HEK293 (cell line): ENCODE results near the gene NME3.

Source experiments
- GFI1B ChIP-seq: fragments of 450-650 bp; formaldehyde crosslinking; IDR thresholded peaks from 2 replicates; pipeline ENCODE4 v1.5.1; 2016; ENCODE audit warnings: missing biosample characterization, missing genetic modification characterization
- TRIM28 ChIP-seq: IDR thresholded peaks from 2 replicates; pipeline ENCODE4 v1.6.1; 2011; ENCODE audit warnings: low read length, control low read depth, borderline replicate concordance
- ZBTB20 ChIP-seq: fragments of 450-650 bp; formaldehyde crosslinking; IDR thresholded peaks from 2 replicates; pipeline ENCODE4 v1.5.1; 2016; ENCODE audit warnings: missing biosample characterization, missing genetic modification characterization
- ZFP3 ChIP-seq: fragments of 450-650 bp; formaldehyde crosslinking; IDR thresholded peaks from 2 replicates; pipeline ENCODE4 v1.5.1; 2016; ENCODE audit warnings: low read depth, missing biosample characterization, missing genetic modification characterization
- ZFP37 ChIP-seq: fragments of 450-650 bp; formaldehyde crosslinking; IDR thresholded peaks from 2 replicates; pipeline ENCODE4 v1.5.1; 2016; ENCODE audit warnings: missing biosample characterization, missing genetic modification characterization
- ZNF112 ChIP-seq: fragments of 450-650 bp; formaldehyde crosslinking; IDR thresholded peaks from 2 replicates; pipeline ENCODE4 v1.5.0; 2017; ENCODE audit warnings: missing biosample characterization, missing genetic modification characterization
- ZNF155 ChIP-seq: fragments of 450-650 bp; formaldehyde crosslinking; IDR thresholded peaks from 2 replicates; pipeline ENCODE4 v1.5.1; 2016; ENCODE audit warnings: missing biosample characterization, missing genetic modification characterization
- ZNF341 ChIP-seq: fragments of 450-650 bp; formaldehyde crosslinking; IDR thresholded peaks from 2 replicates; pipeline ENCODE4; 2016; ENCODE audit warnings: low read depth, missing biosample characterization, missing genetic modification characterization
- ZNF423 ChIP-seq: fragments of 450-650 bp; formaldehyde crosslinking; IDR thresholded peaks from 2 replicates; pipeline ENCODE4 v1.5.1; 2016; ENCODE audit warnings: missing biosample characterization, missing genetic modification characterization
- ZNF677 ChIP-seq: fragments of 450-650 bp; IDR thresholded peaks from 2 replicates; pipeline ENCODE4 v1.5.0; 2018; ENCODE audit warnings: missing biosample characterization, mild to moderate bottlenecking, missing genetic modification characterization, moderate library complexity
- ZSCAN23 ChIP-seq: fragments of 450-650 bp; formaldehyde crosslinking; IDR thresholded peaks from 2 replicates; pipeline ENCODE4 v1.5.1; 2016; ENCODE audit warnings: missing biosample characterization, missing genetic modification characterization
- TF ChIP-seq, protein P1 (sequence below): fragments of 450-650 bp; formaldehyde crosslinking; IDR thresholded peaks from 2 replicates; pipeline ENCODE4 v1.5.1; 2016; ENCODE audit warnings: missing biosample characterization, missing genetic modification characterization
- TF ChIP-seq, protein P2 (sequence below): fragments of 450-650 bp; formaldehyde crosslinking; IDR thresholded peaks from 2 replicates; pipeline ENCODE4 v1.5.1; 2016; ENCODE audit warnings: missing biosample characterization, missing genetic modification characterization
- TF ChIP-seq, protein P3 (sequence below): fragments of 450-650 bp; formaldehyde crosslinking; IDR thresholded peaks from 2 replicates; pipeline ENCODE4 v1.5.1; 2016; ENCODE audit warnings: missing biosample characterization, missing genetic modification characterization, borderline replicate concordance

DNA sequence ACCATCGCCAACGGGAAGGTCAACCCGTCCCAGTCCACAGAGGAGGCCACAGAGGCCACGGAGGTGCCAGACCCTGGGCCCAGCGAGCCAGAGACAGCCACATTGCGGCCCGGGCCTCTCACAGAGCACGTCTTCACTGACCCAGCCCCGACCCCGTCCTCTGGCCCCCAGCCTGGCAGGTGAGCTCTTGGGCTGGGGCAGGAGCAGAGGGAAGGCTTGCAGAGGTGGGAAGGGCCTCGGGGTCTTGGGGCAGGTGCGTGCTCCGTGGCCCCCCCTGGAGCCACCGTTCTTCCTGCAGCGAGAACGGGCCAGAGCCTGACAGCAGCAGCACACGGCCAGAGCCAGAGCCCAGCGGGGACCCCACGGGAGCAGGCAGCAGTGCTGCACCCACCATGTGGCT is 5.1 kb downstream of the NME3 start:
- TF ChIP-seq ZNF423 (tag by site-specific recombination) (no peak), ZFP3 (tag by site-specific recombination) (no peak), ZNF677 (tag by site-specific recombination) (no peak), ZFP37 (tag by site-specific recombination) (no peak), ZNF341 (no peak), ZBTB20 (tag by site-specific recombination) (no peak), ZNF155 (no peak), TRIM28 (no peak), ZSCAN23 (tag by site-specific recombination) (no peak), GFI1B (no peak), ZNF112 (tag by site-specific recombination) (no peak)
- TF ChIP-seq, protein P1, sequence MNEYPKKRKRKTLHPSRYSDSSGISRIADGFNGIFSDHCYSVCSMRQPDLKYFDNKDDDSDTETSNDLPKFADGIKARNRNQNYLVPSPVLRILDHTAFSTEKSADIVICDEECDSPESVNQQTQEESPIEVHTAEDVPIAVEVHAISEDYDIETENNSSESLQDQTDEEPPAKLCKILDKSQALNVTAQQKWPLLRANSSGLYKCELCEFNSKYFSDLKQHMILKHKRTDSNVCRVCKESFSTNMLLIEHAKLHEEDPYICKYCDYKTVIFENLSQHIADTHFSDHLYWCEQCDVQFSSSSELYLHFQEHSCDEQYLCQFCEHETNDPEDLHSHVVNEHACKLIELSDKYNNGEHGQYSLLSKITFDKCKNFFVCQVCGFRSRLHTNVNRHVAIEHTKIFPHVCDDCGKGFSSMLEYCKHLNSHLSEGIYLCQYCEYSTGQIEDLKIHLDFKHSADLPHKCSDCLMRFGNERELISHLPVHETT = no peak
- TF ChIP-seq, protein P2, sequence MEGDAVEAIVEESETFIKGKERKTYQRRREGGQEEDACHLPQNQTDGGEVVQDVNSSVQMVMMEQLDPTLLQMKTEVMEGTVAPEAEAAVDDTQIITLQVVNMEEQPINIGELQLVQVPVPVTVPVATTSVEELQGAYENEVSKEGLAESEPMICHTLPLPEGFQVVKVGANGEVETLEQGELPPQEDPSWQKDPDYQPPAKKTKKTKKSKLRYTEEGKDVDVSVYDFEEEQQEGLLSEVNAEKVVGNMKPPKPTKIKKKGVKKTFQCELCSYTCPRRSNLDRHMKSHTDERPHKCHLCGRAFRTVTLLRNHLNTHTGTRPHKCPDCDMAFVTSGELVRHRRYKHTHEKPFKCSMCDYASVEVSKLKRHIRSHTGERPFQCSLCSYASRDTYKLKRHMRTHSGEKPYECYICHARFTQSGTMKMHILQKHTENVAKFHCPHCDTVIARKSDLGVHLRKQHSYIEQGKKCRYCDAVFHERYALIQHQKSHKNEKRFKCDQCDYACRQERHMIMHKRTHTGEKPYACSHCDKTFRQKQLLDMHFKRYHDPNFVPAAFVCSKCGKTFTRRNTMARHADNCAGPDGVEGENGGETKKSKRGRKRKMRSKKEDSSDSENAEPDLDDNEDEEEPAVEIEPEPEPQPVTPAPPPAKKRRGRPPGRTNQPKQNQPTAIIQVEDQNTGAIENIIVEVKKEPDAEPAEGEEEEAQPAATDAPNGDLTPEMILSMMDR (tag by site-specific recombination) = no peak
- TF ChIP-seq, protein P3, sequence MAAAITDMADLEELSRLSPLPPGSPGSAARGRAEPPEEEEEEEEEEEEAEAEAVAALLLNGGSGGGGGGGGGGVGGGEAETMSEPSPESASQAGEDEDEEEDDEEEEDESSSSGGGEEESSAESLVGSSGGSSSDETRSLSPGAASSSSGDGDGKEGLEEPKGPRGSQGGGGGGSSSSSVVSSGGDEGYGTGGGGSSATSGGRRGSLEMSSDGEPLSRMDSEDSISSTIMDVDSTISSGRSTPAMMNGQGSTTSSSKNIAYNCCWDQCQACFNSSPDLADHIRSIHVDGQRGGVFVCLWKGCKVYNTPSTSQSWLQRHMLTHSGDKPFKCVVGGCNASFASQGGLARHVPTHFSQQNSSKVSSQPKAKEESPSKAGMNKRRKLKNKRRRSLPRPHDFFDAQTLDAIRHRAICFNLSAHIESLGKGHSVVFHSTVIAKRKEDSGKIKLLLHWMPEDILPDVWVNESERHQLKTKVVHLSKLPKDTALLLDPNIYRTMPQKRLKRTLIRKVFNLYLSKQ = no peak
